ENCODE results near the gene SIPA1L3. TPM values are rescaled to one million over a fixed set of nuclear protein-coding genes. Genes with fewer than 3 reads are reported as not detected.

The SIPA1L3 gene
- total and polyA plus RNA-seq, 10 of the 15 experiments (the other 5 are each of a cell fraction or from before 2014, with no cell fraction given): 0.24 to 66.2 (median 19.1) TPM

DNA sequence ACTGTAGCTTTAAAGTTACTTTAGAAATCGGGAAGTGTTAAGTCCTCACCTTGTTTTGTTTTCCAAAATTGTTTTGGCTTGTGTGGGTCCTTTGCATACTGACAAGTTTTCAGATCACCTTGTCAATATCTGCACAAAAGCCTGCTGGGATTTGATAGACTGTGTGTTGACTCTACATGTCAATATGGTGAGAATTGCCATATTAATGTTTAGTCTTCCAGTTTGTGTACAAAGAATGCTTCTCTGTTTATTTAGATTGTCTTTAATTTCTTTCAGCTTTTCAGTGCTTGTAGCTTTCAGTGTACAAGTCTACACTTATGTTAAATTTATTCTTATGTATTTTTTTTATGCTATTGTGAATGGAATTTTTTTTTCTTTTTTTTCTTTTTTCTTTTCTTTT lies 50.2 kb downstream of the SIPA1L3 start:
- in situ Hi-C loops (cut with MboI): no loop called here
- FAIRE-seq: no peak
- RAD21 ChIA-PET (ENCODE audit: unreplicated experiment): interaction anchor here (0.8 to 1.8 kb wide), 5 partner anchors 25 to 103 kb away, joined by 3 to 6 read pairs (median 3); no protein-coding TSS in a partner anchor
- Histone ChIP-seq H3K36me3 (ENCODE audit: control insufficient read depth in 2 of 2, insufficient read depth in 2 of 2, low read length in 1 of 2) (peaks cover 0 to 4% of the 10 kb centered on the region in 2 experiments; a peak in 1 of 4 replicates), H3K27ac (ENCODE audit: control insufficient read depth, insufficient read depth) (peak overlapping the region; percentile 17), H4K20me1 (ENCODE audit: control insufficient read depth, insufficient read depth) (no peaks in the 10 kb centered on the region), H3K4me2 (ENCODE audit: control insufficient read depth, insufficient read depth) (no peak overlapping the region), H3K4me3 (no peak overlapping the region), H3K27me3 (replicated peaks in 1 of 2; ENCODE audit: control insufficient read depth in 2 of 2, insufficient read depth in 2 of 2, low read length in 1 of 2) (no peaks in the 10 kb centered on the region), H3K9me3 (replicated peaks; ENCODE audit: control insufficient read depth, insufficient read depth, low read length) (peaks cover 7% of the 10 kb centered on the region), H3K79me2 (ENCODE audit: control insufficient read depth, insufficient read depth, low read length) (peaks cover 76% of the 10 kb centered on the region), H2AFZ (ENCODE audit: control insufficient read depth, low read depth, low read length) (no peak overlapping the region), H3K4me1 (ENCODE audit: control insufficient read depth, insufficient read depth, low read length) (peaks cover 51% of the 10 kb centered on the region), H3K9ac (ENCODE audit: control insufficient read depth, insufficient read depth, low read length) (no peak overlapping the region)
- no peak for DNase-seq (ENCODE audit: low read depth, low spot score)
- no TSS peak for BruUV-seq (replicated peaks)
- WGBS (ENCODE audit: insufficient coverage, insufficient replicate concordance, low lambda C conversion rate, missing lambda C conversion rate): 100% methylated on average over 1 of the region's 1 CpG
- no peak for ATAC-seq
- intact Hi-C loops (cut with micrococcal nuclease; ENCODE audit: unreplicated experiment): no loop called here
- CTCF ChIA-PET: interaction anchor here (1.0 to 2.9 kb wide), 6 partner anchors 25 to 417 kb away, joined by 3 to 12 read pairs (median 4); partner anchors contain the start of genes PSMD8, SIPA1L3 and WDR87
- POLR2A ChIA-PET: interaction anchor here (0.7 to 2.0 kb wide), 5 partner anchors 19 to 48 kb away, joined by 3 to 21 read pairs (median 4); no protein-coding TSS in a partner anchor
- TF ChIP-seq FOXK2 (IDR thresholded peaks at IDR 0.05) (no peak), BHLHE40 (IDR thresholded peaks at IDR 0.05; ENCODE audit: borderline replicate concordance in 1 of 2, low read depth in 2 of 2, low read length in 1 of 2) (no peak), EED (IDR thresholded peaks at IDR 0.05; ENCODE audit: low read depth) (no peak)
- SMC1A ChIA-PET (ENCODE audit: uncharacterized antibody, unreplicated experiment): interaction anchor here (0.7 to 3.9 kb wide), 16 partner anchors 12 to 93 kb away, joined by 3 to 33 read pairs (median 4); partner anchors contain the start of genes SIPA1L3 and WDR87

DNA sequence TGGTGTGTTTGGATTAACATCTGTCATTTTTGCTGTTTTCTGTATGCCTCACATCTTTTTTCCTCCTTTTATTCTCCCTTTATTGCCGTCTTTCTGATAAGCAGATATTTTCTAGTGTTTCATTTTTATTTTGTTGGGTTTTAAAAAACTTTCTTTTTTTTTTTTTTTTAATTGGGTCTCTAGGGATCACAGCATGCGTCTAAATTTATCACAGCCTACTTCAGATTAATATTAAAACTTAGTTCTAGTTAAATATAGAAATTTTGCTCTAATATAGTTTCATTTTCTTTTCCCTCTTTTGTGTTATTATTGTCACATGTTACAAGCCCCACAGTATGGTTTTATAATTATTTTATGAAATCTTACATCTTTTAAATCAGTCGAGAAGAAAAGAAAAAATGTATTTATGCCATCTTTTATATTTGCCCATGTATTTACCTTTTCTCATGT lies 52.7 kb downstream of the SIPA1L3 start:
- 0% methylated on average over 3 of the region's 3 CpGs for WGBS (ENCODE audit: insufficient coverage, insufficient replicate concordance, low lambda C conversion rate, missing lambda C conversion rate)
- Histone ChIP-seq H3K27me3 (replicated peaks in 1 of 2; ENCODE audit: control insufficient read depth in 2 of 2, insufficient read depth in 2 of 2, low read length in 1 of 2) (no peaks in the 10 kb centered on the region), H3K27ac (ENCODE audit: control insufficient read depth, insufficient read depth) (peak overlapping the region; percentile 83), H3K4me1 (ENCODE audit: control insufficient read depth, insufficient read depth, low read length) (peaks cover 62% of the 10 kb centered on the region), H3K4me2 (ENCODE audit: control insufficient read depth, insufficient read depth) (peak overlapping the region; percentile 83), H3K79me2 (ENCODE audit: control insufficient read depth, insufficient read depth, low read length) (peaks cover 79% of the 10 kb centered on the region), H3K9me3 (replicated peaks; ENCODE audit: control insufficient read depth, insufficient read depth, low read length) (peaks cover 7% of the 10 kb centered on the region), H2AFZ (ENCODE audit: control insufficient read depth, low read depth, low read length) (no peak overlapping the region; the same call in 1 of the 2 replicates), H3K36me3 (ENCODE audit: control insufficient read depth in 2 of 2, insufficient read depth in 2 of 2, low read length in 1 of 2) (peaks cover 0 to 4% of the 10 kb centered on the region in 2 experiments; a peak in 2 of 4 replicates), H4K20me1 (ENCODE audit: control insufficient read depth, insufficient read depth) (no peaks in the 10 kb centered on the region), H3K4me3 (peak overlapping the region; percentile 50; the same call in 1 of the 2 replicates), H3K9ac (ENCODE audit: control insufficient read depth, insufficient read depth, low read length) (peak overlapping the region; percentile 41)
- ATAC-seq (peak; percentile 16; the same call in 1 of the 3 replicates), FAIRE-seq (no peak), DNase-seq (ENCODE audit: low read depth, low spot score) (no peak)
- POLR2A ChIA-PET: interaction anchor here (0.7 to 1.1 kb wide), 2 partner anchors 21 to 33 kb away, joined by 3 read pairs; no protein-coding TSS in a partner anchor
- CTCF ChIA-PET: interaction anchor here (1.2 kb wide), 1 partner anchor 53 kb away, joined by 3 read pairs; the partner anchor contains the start of gene WDR87
- BruUV-seq (replicated peaks): no TSS peak
- SMC1A ChIA-PET (ENCODE audit: uncharacterized antibody, unreplicated experiment): interaction anchor here (0.7 to 6.9 kb wide), 5 partner anchors 8 to 44 kb away, joined by 3 to 48 read pairs (median 8); no protein-coding TSS in a partner anchor
- intact Hi-C loops (cut with micrococcal nuclease; ENCODE audit: unreplicated experiment) (loop anchor here (5.0 kb wide), 1 partner anchor 88 kb away; no protein-coding TSS in a partner anchor), in situ Hi-C loops (cut with MboI) (no loop called here)
- RAD21 ChIA-PET (ENCODE audit: unreplicated experiment): interaction anchor here (0.6 to 1.8 kb wide), 3 partner anchors 45 to 174 kb away, joined by 3 to 4 read pairs (median 3); no protein-coding TSS in a partner anchor
- peak; percentile 89 for TF ChIP-seq ZNF384 (IDR thresholded peaks at IDR 0.05; ENCODE audit: borderline replicate concordance, low read depth, low read length)
- peak in 1 of 2 experiments; percentile 55; a peak in 1 of 4 replicates for TF ChIP-seq EP300 (IDR thresholded peaks at IDR 0.05; ENCODE audit: borderline replicate concordance in 1 of 2, control insufficient read depth in 1 of 2, low read depth in 2 of 2, low read length in 2 of 2)
- peak; percentile 78 for TF ChIP-seq NBN (IDR thresholded peaks at IDR 0.05)
- TF ChIP-seq POLR2AphosphoS2 (IDR thresholded peaks at IDR 0.05; ENCODE audit: low read depth, low read length): no peak
- no peak for TF ChIP-seq IKZF2 (IDR thresholded peaks at IDR 0.05)
- no peak for TF ChIP-seq POU2F2 (IDR thresholded peaks at IDR 0.05; ENCODE audit: borderline replicate concordance, low read depth, low read length)
- TF ChIP-seq KLF5 (IDR thresholded peaks at IDR 0.05; ENCODE audit: partially characterized antibody): no peak
- TF ChIP-seq, protein P1, sequence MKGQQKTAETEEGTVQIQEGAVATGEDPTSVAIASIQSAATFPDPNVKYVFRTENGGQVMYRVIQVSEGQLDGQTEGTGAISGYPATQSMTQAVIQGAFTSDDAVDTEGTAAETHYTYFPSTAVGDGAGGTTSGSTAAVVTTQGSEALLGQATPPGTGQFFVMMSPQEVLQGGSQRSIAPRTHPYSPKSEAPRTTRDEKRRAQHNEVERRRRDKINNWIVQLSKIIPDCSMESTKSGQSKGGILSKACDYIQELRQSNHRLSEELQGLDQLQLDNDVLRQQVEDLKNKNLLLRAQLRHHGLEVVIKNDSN (IDR thresholded peaks at IDR 0.05; ENCODE audit: borderline replicate concordance, extremely low read length, insufficient read depth, low read depth, low read length): no peak
- TF ChIP-seq MEF2B (IDR thresholded peaks at IDR 0.05; ENCODE audit: partially characterized antibody, poor library complexity, severe bottlenecking): peak; percentile 97
- peak; percentile 37; the same call in 1 of the 2 replicates for TF ChIP-seq ATF2 (IDR thresholded peaks at IDR 0.05; ENCODE audit: low read length)

Data from GM12878 (cell line).